NCI-H510A (cell line): Measurements from ENCODE around the gene MXRA8.

Experiments
- DNase-seq: peaks from one replicate; lab custom pipeline; 2025; lab: John Stamatoyannopoulos, UW

MXRA8 gene

GRCh38 chr1:1349256-1350012, 8.9 kb downstream of the MXRA8 start, which contains the start of gene DVL1:
Gene DVL1, minus strand, starts transcription at chr1:1349418. Its CDS starts 353 bp downstream, at chr1:1349065.
- peak; percentile 79 for DNase-seq

GRCh38 chr1:1348420-1349255, 9.7 kb downstream of the MXRA8 start:
- DNase-seq: no peak

GRCh38 chr1:1347663-1348419, 10.5 kb downstream of the MXRA8 start:
- DNase-seq: peak; percentile 78

GRCh38 chr1:1347026-1347595, 11.2 kb downstream of the MXRA8 start:
- no peak for DNase-seq

- no peak for DNase-seq
These were observed 11.9 kb downstream of the MXRA8 start for GRCh38 chr1:1346501-1346890.

GRCh38 chr1:1345860-1346500, 12.4 kb downstream of the MXRA8 start:
- DNase-seq: no peak

GRCh38 chr1:1345384-1345783, 13.0 kb downstream of the MXRA8 start:
- no peak for DNase-seq

- no peak for DNase-seq
These were observed 13.5 kb downstream of the MXRA8 start for GRCh38 chr1:1344655-1345361.

GRCh38 chr1:1343811-1344421, 14.4 kb downstream of the MXRA8 start:
- DNase-seq: no peak

GRCh38 chr1:1342584-1343115, 15.7 kb downstream of the MXRA8 start:
- no peak for DNase-seq

GRCh38 chr1:1342061-1342562, 16.2 kb downstream of the MXRA8 start:
- DNase-seq: no peak

GRCh38 chr1:1341549-1342021, 16.8 kb downstream of the MXRA8 start:
- no peak for DNase-seq

GRCh38 chr1:1340791-1341548, 17.4 kb downstream of the MXRA8 start:
- DNase-seq: no peak

GRCh38 chr1:1340185-1340584, 18.2 kb downstream of the MXRA8 start:
- no peak for DNase-seq

- no peak for DNase-seq
These were observed 20.1 kb downstream of the MXRA8 start for GRCh38 chr1:1338278-1338677.

- DNase-seq: no peak
These were observed 20.6 kb downstream of the MXRA8 start for GRCh38 chr1:1337793-1338147.

- no peak for DNase-seq
These were observed 21.2 kb downstream of the MXRA8 start for GRCh38 chr1:1336931-1337792.

- DNase-seq: no peak
These were observed 21.9 kb downstream of the MXRA8 start for GRCh38 chr1:1336446-1336845.
